NCI-H524 (cell line): ENCODE measurements around the gene HYDIN.
"Not testable (repeated sequence)": the region's sequence is repeated elsewhere in the genome, so short reads cannot be mapped to it uniquely, and the experiment has no call there.

Experiments used
- DNase-seq, 2 experiments: peaks; one replicate each; lab custom pipeline; 2025; lab: John Stamatoyannopoulos, UW

The HYDIN gene

GRCh38 chr16:70861996-70862395, 368.5 kb downstream of the HYDIN start:
- not testable (repeated sequence) for DNase-seq

GRCh38 chr16:70851299-70851698, 379.2 kb downstream of the HYDIN start:
- DNase-seq: not testable (repeated sequence)

- DNase-seq: not testable (repeated sequence)
Observed at GRCh38 chr16:70823498-70824118, 406.9 kb downstream of the HYDIN start.

- not testable (repeated sequence) for DNase-seq
Observed at GRCh38 chr16:70822734-70823133, 407.8 kb downstream of the HYDIN start.

- DNase-seq: not testable (repeated sequence)
Observed at GRCh38 chr16:70818088-70818487, 412.4 kb downstream of the HYDIN start.

- DNase-seq: no peak
Observed at GRCh38 chr16:70809392-70810060, 421.0 kb downstream of the HYDIN start.

- DNase-seq: no peak
Observed at GRCh38 chr16:70808371-70808770, 422.2 kb downstream of the HYDIN start.

- DNase-seq: no peak
Observed at GRCh38 chr16:70805787-70806186, 424.7 kb downstream of the HYDIN start.

GRCh38 chr16:70805380-70805779, 425.1 kb downstream of the HYDIN start:
- no peak for DNase-seq

GRCh38 chr16:70804734-70805169, 425.8 kb downstream of the HYDIN start:
- no peak for DNase-seq

- no peak for DNase-seq
Observed at GRCh38 chr16:70804153-70804733, 426.3 kb downstream of the HYDIN start.

- DNase-seq: no peak
Observed at GRCh38 chr16:70803319-70803718, 427.2 kb downstream of the HYDIN start.

GRCh38 chr16:70801611-70802010, 428.9 kb downstream of the HYDIN start:
- DNase-seq: no peak

GRCh38 chr16:70800781-70801480, 429.6 kb downstream of the HYDIN start, which contains the start of gene VAC14:
Gene VAC14 (minus strand): TSS chr16:70801158. CDS start chr16:70800900, 258 bp downstream.
- peak; percentile 80 to 88 for DNase-seq

- no peak for DNase-seq
Observed at GRCh38 chr16:70800311-70800710, 430.2 kb downstream of the HYDIN start.

- no peak for DNase-seq
Observed at GRCh38 chr16:70796301-70796700, 434.2 kb downstream of the HYDIN start.

GRCh38 chr16:70795296-70795912, 435.1 kb downstream of the HYDIN start:
- DNase-seq: no peak

GRCh38 chr16:70793851-70794502, 436.5 kb downstream of the HYDIN start:
- no peak for DNase-seq

GRCh38 chr16:70790815-70791214, 439.7 kb downstream of the HYDIN start:
- no peak for DNase-seq

GRCh38 chr16:70789595-70790447, 440.7 kb downstream of the HYDIN start:
- DNase-seq: no peak
